Inferior parietal cortex (tissue), 1 donor: ENCODE results near the gene CEBPZ.
A peak's percentile ranks its signal among the peaks of the same experiment; 100 is the strongest.
"Not testable (repeated sequence)": the region's sequence is repeated elsewhere in the genome, so short reads cannot be mapped to it uniquely, and the experiment has no call there.

Source experiments
- DNase-seq: peaks from one replicate; pipeline ENCODE4 v3.0.0-alpha.2; 2016; ENCODE audit errors: extremely low spot score

The CEBPZ gene

DNA sequence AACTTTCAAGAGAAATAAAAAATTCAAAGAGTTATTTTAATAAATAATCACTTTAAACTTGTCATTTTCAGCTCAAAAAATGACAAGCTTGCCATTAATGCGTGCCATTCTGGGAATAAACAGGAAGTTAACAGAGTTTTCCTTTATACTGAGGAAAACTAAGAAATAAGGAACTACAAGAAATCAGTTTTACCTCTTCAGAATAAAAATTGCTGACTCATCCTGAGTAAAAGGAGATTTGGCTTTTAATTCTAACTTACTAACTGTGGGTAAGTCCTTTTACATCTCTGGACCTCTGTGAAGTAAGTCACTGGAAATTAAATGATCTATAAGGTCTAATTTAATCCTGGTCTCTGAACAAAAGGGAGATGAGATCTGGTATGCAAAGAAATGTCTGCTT lies 16.1 kb downstream of the CEBPZ start:
- DNase-seq: no peak

- no peak for DNase-seq
Measured at GRCh38 chr2:37211939-37212338, 19.5 kb downstream of the CEBPZ start.

GRCh38 chr2:37211212-37211611 lies 20.2 kb downstream of the CEBPZ start:
- DNase-seq: no peak

- not testable (repeated sequence) for DNase-seq
Measured at GRCh38 chr2:37206760-37207159, 24.6 kb downstream of the CEBPZ start.

DNA sequence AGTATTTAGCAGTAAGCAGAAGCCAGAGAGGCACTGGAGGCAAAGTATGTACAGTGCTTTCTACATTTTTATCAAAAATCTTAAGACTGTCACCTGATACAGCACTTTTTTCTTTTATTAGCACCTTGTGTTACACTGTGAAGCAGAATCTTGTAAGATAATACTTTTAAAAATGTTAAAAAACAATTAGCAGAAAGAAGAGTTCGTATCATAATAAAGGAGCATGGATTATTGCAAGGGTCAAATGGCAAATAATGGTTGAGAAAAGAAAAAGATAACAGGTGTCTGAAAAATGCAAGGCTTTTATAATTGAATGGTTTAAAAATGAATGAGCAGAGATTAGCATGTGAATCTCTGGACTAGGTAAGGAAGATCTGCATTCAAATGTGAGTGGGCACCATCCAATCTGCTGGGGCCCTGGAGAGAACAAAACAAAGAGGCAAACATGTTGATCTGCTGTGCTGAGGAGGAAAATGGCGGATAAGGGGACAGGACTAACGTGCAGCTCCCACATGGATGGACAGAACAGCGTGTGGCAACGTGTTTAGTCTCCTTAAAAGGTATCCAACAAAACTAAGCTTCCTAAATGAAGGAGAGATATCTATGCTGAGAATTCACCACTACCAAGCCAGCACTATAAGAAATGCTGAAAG lies 25.6 kb downstream of the CEBPZ start:
- no peak for DNase-seq

DNA sequence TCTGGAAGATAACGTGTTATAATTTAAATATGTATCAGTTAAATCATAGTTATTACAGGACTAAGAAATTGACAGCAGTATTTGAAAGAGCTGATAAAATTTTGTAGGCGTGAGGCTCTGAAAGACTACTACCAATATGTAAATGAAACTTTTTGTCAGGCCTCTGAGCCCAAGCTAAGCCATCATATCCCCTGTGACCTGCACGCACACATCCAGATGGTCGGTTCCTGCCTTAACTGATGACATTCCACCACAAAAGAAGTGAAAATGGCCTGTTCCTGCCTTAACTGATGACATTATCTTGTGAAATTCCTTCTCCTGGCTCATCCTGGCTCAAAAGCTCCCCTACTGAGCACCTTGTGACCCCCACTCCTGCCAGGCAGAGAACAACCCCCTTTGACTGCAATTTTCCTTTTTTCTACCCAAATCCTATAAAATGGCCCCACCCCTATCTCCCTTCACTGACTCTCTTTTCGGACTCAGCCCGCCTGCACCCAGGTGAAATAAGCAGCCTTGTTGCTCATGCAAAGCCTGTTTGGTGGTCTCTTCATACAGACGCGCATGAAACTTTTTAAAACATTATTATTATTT lies 26.2 kb downstream of the CEBPZ start:
- not testable (repeated sequence) for DNase-seq

DNA sequence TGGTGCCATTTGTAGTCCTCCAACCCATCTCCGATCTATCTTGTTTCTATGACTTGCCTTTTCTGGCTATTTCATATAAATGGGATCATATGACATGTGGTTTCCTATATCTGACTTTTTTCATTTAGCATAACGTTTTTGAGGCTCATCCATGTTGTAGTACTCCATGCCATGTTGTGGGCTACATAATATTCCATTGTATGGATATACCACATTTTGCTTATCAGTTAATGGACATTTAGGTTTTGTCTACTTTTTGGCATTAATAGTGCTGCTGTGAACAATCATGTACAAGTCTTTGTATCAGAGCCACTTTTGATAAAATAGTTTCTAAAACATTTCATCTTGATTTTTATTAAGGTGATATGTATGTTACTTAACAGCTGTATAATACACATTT lies 27.7 kb downstream of the CEBPZ start:
- DNase-seq: no peak

DNA sequence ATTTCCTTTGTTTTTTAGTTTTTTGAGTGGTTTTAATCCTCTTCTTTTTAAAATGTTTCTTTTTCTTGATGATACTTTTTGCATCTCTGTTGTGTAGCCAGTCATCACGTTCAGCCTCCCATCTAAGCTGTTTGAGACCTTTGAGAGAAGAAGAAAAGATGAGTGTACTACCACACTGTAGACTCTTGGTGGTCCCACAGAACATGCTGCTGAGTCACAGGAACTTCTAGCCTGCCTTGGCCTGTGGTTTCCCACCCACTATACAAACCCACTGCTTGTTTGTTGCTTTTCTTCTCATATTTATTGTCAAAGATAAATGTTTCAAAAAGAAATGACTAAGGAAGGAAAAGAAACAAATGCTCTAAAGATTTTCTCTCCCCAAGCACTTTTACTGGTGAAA lies 29.6 kb downstream of the CEBPZ start:
- DNase-seq: no peak

- no peak for DNase-seq
Measured at GRCh38 chr2:37201208-37201607, 30.2 kb downstream of the CEBPZ start.

- no peak for DNase-seq
Measured at GRCh38 chr2:37198681-37199065, 32.7 kb downstream of the CEBPZ start.

- DNase-seq: peak; percentile 83
Measured at GRCh38 chr2:37196320-37197195, 34.8 kb downstream of the CEBPZ start, which contains the start of gene CEBPZOS. CEBPZOS (plus strand) TSS chr2:37196496; CDS start chr2:37199705, 3,209 bp downstream.

GRCh38 chr2:37195862-37196319 lies 35.5 kb downstream of the CEBPZ start:
- not testable (repeated sequence) for DNase-seq

DNA sequence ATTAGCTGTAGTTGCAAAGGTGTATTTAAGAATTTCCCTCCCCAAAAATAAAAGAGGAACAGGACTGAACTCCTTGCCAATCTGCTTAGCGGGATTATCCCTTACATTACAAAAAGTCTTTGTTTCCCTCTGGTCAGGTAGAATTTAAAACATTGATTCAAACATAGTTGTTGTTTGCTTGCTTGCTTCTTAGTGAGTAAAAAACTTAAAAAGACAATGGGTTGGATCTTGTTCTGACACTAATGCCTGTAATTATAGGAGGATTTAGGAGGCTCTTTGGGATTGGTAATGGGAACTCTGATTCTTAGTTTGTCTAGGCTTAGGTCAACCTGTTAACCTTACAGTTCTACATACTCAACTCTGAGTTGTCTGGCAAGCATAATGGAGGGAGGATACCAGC lies 38.8 kb downstream of the CEBPZ start:
- no peak for DNase-seq

DNA sequence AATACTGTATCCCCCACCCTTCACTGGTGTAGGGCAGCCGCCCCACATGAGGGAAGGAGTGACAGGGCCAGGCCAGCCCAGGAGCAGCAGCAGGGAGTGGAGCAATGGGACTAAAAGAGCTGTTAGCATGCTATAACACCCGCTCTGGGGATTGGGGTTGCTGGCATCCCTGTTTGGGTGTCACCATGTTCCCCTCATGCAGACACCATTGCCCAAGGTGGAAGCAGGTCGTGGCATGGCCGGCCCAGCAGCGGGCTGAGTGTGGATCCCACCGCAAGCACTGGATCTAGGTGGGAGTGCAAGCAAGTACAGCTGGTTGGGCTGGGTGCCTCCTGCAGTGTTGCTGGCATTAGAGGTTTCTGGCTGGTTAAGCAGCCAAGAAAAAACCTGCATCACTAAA lies 39.6 kb downstream of the CEBPZ start:
- no peak for DNase-seq

GRCh38 chr2:37191253-37191652 lies 40.1 kb downstream of the CEBPZ start:
- no peak for DNase-seq

GRCh38 chr2:37190290-37190689 lies 41.1 kb downstream of the CEBPZ start:
- no peak for DNase-seq

DNA sequence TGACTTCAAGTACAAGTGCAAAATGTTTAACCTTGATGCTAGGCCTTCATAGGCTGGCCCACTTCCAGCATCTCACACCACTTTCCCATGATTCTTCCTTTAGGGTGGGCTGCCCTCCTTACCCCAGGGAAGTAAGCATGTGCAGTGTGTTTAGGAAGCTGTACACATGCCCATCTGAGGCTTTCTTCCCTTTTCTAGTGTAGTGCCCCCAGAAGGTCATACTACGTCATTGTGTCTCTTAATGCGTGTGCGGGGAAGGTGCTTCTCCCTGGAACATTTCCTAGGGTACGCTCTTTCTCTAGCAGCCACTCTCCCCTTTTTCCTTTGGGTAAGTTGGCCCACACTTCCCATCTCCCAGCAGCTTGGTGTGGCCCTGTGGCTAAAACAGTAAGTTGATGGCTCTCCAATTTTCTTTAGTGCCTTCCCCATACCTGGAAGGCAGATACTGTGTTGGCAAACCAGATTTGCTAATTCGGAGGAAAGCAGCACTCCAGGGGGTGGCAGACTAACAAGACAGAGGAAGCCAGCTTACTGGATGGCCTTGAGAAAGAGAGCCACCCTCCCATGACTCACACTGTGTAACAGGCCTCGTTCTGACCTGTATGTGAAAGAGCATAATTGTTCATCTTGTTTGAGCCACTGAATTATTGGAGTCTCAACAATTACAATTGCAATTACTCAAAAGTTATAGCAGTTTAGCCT lies 41.8 kb downstream of the CEBPZ start:
- DNase-seq: no peak

- no peak for DNase-seq
Measured at GRCh38 chr2:37188570-37188969, 42.8 kb downstream of the CEBPZ start, which contains the start of gene SULT6B1. SULT6B1 (minus strand) TSS chr2:37188670; CDS start chr2:37188640, 30 bp downstream.

- DNase-seq: no peak
Measured at GRCh38 chr2:37181726-37182684, 49.4 kb downstream of the CEBPZ start.

GRCh38 chr2:37180640-37181039 lies 50.8 kb downstream of the CEBPZ start:
- DNase-seq: no peak
